Hepatocyte (in vitro differentiated cells): ENCODE measurements around the gene FGGY.

ENCODE experiments used
- CTCF ChIP-seq: fragments of 200-600 bp; sonication (generic); IDR thresholded peaks from 2 replicates; pipeline ENCODE4 v1.5.1; 2016; ENCODE audit warnings: antibody characterized with exemption, mild to moderate bottlenecking; ENCODE audit not compliant: poor library complexity
- EZH2 ChIP-seq: fragments of 200-600 bp; sonication (generic); IDR thresholded peaks from 2 replicates; pipeline ENCODE4 v1.6.1; 2016; ENCODE audit warnings: antibody characterized with exemption, mild to moderate bottlenecking, borderline replicate concordance

- TF ChIP-seq EZH2 (no peak), CTCF (no peak)
Measured at GRCh38 chr1:59282951-59283350, 13.9 kb upstream of the FGGY start.
